ENCODE data around the gene STARD8. TPM values are rescaled to one million over a fixed set of nuclear protein-coding genes. Genes with fewer than 3 reads are reported as not detected.
"Not testable (repeated sequence)": the region's sequence is repeated elsewhere in the genome, so short reads cannot be mapped to it uniquely, and the experiment has no call there.

Gene STARD8, protein sequence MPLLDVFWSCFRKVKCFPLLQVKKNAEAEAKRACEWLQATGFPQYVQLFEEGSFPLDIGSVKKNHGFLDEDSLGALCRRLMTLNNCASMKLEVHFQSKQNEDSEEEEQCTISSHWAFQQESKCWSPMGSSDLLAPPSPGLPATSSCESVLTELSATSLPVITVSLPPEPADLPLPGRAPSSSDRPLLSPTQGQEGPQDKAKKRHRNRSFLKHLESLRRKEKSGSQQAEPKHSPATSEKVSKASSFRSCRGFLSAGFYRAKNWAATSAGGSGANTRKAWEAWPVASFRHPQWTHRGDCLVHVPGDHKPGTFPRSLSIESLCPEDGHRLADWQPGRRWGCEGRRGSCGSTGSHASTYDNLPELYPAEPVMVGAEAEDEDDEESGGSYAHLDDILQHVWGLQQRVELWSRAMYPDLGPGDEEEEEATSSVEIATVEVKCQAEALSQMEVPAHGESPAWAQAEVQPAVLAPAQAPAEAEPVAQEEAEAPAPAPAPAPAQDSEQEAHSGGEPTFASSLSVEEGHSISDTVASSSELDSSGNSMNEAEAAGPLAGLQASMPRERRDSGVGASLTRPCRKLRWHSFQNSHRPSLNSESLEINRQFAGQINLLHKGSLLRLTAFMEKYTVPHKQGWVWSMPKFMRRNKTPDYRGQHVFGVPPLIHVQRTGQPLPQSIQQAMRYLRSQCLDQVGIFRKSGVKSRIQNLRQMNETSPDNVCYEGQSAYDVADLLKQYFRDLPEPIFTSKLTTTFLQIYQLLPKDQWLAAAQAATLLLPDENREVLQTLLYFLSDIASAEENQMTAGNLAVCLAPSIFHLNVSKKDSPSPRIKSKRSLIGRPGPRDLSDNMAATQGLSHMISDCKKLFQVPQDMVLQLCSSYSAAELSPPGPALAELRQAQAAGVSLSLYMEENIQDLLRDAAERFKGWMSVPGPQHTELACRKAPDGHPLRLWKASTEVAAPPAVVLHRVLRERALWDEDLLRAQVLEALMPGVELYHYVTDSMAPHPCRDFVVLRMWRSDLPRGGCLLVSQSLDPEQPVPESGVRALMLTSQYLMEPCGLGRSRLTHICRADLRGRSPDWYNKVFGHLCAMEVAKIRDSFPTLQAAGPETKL
- 0.97 and 2.6 TPM in 2 replicates for total RNA-seq

DNA sequence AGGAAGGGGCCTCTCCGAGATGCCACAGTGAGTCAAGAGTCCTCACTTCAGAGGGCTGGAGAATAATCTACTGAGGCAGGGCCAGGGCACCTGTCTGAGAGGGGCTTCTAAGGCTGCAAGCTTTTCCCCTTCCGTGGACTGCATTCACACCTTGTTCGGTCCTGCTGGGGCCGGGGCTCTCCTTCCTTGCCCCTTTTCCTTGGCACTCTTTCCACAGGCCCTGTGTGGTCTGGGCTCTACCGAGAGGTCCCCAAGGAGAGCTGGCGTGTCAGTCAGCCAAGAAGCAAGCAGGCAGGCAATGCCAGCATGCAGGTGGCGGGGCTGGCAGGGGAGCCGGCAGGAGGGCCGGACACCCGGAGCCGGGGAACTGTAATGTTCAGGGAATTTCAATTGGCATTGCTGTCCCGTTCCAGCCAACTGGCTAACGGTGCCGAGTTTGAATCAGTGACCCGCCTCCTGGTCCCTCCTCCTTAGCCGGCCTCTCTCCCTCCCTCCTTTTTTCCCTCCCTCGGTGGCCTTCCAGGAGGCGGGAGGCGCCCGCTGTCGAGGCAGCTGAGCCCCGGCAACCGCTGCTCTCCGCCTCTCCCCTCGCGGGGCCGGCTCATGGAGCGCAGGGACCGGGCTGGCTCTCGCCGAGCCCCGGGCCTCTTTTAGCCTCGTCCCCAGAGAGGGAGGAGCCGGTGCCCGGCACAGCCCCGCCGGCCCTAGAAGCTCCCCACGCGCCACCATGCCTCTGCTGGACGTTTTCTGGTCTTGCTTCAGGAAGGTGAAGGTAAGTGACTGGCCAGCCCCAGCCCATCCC is at the start of gene STARD8:
TSS of gene STARD8 (plus strand) at position 511 of the 802 bp plus-strand sequence. CDS start at position 728, 217 bp downstream.
- DNase-seq (ENCODE audit: low read depth): peak; percentile 18
- TF ChIP-seq, protein P1, sequence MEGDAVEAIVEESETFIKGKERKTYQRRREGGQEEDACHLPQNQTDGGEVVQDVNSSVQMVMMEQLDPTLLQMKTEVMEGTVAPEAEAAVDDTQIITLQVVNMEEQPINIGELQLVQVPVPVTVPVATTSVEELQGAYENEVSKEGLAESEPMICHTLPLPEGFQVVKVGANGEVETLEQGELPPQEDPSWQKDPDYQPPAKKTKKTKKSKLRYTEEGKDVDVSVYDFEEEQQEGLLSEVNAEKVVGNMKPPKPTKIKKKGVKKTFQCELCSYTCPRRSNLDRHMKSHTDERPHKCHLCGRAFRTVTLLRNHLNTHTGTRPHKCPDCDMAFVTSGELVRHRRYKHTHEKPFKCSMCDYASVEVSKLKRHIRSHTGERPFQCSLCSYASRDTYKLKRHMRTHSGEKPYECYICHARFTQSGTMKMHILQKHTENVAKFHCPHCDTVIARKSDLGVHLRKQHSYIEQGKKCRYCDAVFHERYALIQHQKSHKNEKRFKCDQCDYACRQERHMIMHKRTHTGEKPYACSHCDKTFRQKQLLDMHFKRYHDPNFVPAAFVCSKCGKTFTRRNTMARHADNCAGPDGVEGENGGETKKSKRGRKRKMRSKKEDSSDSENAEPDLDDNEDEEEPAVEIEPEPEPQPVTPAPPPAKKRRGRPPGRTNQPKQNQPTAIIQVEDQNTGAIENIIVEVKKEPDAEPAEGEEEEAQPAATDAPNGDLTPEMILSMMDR (IDR thresholded peaks at IDR 0.05; ENCODE audit: insufficient read depth, low read depth, low read length): no peak
- H3K4me3 ChIP-seq (ENCODE audit: low read depth, low read length): peak within 1 kb of the TSS; percentile 39

DNA sequence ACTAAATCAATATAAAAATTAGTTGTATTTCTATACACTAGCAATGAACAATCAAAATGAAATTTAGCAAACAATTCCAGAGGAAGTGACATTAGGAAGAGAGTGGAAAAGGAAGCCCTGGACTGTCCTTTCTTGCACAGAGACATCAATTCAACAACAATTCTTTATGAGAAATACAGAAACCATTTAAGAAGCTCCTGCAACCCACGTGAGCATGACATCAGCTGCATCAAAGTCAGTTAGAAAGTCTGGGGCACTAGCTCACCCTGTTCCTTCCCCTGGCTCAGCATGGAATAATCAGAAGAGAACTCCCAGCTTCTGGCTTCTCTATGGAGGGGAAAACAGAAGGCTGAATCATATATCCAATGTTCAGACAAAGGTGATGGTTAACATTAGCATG is 48.6 kb upstream of the STARD8 start:
- H3K4me3 ChIP-seq (ENCODE audit: low read depth, low read length): no peak overlapping the region
- no peak for DNase-seq (ENCODE audit: low read depth)
- TF ChIP-seq, protein P1 (IDR thresholded peaks at IDR 0.05; ENCODE audit: insufficient read depth, low read depth, low read length): no peak

DNA sequence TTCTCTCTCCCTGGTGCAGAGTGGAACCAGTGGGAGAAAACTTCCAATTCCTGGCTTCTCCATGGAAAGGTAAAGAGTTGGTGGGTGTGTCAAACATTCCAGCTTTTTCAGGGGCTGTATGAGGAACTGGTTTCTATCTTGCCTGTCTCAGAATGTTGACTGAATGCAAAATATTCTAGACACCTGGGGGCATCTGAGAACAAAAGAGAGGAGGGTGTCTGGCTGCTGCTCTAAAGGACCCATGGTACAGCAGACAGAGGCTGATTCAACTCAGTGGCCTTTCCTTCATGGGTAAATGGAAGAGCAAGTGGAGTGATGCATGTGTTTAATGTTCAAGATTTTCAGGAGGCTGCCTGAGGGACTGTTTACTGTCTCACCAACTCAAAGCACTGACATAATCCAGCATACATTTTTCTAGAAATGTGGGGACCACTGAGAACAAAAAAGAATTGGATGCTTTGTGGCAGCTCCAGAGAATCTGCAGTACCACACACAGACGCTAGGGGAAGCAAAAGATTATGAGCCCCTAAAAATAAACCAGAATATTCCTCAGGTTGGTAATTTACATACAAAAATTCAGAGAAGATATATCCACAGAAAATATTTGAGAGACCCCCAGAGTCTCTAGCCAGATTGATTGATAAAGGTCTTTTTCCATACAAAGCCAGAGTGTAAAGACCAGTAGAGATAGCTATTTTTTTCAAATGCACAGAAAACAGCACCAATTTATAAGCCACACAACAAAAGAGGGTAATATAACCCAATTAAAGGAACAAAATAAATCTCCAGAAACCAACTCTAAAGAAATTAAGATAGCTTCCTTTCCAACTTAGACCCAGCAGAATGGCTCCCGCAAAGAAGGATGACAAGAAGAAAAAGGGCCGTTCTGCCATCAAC is 48.0 kb upstream of the STARD8 start:
- H3K4me3 ChIP-seq (ENCODE audit: low read depth, low read length): no peak overlapping the region
- TF ChIP-seq, protein P1 (IDR thresholded peaks at IDR 0.05; ENCODE audit: insufficient read depth, low read depth, low read length): peak; percentile 61
- peak; percentile 8 for DNase-seq (ENCODE audit: low read depth)

DNA sequence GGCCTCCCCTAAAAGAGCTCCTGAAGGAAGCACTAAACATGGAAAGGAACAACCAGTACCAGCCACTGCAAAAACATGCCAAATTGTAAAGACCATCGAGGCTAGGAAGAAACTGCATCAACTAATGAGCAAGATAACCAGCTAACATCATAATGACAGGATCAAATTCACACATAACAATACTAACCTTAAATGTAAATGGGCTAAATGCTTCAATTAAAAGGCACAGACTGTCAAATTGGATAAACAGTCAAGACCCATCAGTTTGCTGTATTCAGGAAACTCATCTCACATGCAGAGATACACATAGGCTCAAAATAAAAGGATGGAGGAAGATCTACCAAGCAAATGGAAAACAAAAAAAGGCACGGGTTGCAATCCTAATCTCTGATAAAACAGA is 43.2 kb upstream of the STARD8 start:
- not testable (repeated sequence) for H3K4me3 ChIP-seq (ENCODE audit: low read depth, low read length); DNase-seq (ENCODE audit: low read depth)

DNA sequence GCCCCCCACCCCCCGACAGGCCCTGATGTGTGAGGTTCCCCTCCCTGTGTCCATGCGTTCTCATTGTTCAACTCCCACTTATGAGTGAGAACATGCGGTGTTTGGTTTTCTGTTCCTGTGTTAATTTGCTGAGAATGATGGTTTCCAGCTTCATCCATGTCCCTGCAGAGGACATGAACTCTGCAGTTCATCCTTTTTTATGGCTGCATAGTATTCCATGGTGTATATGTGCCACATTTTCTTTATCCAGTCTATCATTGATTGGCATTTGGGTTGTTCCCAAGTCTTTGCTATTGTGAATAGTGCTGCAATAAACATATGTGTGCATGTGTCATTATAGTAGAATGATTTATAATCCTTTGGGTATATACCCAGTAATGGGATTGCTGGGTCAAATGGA is 32.7 kb upstream of the STARD8 start:
- H3K4me3 ChIP-seq (ENCODE audit: low read depth, low read length); DNase-seq (ENCODE audit: low read depth): not testable (repeated sequence)

DNA sequence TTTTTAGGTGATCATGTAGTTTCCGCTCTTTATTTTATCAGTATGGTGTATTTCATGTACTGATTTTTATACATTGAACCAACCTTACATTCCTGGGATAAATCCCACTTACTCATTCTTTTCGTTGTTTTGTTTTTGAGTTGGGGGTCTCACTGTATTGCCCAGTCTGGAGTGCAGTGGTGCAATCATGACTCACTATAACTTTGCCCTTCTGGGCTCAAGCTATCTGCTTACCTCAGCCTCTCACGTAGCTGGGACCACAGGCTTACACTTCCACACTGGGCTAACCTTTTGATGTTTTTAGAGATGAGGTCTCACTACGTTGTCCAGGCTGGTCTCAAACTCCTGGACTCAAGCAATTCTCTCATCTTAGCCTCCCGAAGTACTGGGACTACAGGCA is 19.5 kb upstream of the STARD8 start:
- TF ChIP-seq, protein P1 (IDR thresholded peaks at IDR 0.05; ENCODE audit: insufficient read depth, low read depth, low read length): no peak
- no peak overlapping the region for H3K4me3 ChIP-seq (ENCODE audit: low read depth, low read length)
- no peak for DNase-seq (ENCODE audit: low read depth)

DNA sequence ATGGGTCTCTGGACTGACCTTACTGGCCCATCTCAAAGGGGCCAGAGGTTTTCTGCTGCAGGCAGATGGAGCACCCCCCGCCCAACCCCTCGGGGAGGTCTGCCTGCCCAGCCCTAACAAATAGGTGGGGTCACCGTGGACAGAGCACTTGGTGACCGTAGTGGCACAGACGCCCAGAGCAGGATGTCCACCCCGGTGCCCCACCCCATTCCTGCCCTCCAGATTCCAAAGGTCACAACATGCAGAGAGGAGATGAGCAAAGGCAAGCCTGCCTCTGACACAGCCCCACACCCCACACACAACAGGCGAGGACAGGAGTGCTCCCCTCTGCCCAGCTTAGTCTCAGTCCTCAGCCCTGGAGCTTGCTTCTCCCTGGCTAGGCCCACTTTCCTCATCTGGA is 17.5 kb upstream of the STARD8 start:
- H3K4me3 ChIP-seq (ENCODE audit: low read depth, low read length); DNase-seq (ENCODE audit: low read depth): not testable (repeated sequence)
